ENCODE results near the gene CROCC2. TPM values are rescaled to one million over a fixed set of nuclear protein-coding genes. Genes with fewer than 3 reads are reported as not detected.

Gene CROCC2
- total RNA-seq, 1 experiment from 2014 or later: not detected

DNA sequence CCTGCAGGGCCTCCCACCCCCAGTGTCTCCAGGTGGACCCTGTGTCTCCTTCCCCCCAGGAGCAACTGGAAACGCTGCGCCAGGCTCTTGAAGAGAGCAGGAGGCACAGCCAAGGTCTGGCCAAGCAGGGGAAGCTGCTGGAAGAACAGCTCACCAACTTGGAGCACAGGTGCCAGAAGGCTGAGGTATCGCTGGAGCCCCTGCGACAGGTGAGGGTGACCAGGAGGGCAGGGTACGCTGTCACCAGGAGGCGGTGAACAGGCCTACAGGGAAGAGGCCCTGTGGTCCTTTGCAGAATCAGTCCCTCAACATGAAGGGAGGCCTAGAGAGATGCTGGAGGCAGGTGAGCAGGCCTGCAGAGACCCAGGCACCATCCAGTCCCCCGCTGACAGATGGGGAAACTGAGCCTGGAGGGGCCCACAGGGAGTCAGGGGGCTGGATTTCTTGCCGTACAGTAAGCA lies 76.7 kb downstream of the CROCC2 start:
- in situ Hi-C loops (cut with HindIII; ENCODE audit: low pct_unique_long_range_greater_than_20kb, low sequenced_read_pairs): no loop called here
- DNase-seq (ENCODE audit: low read depth, low spot score): no peak

- DNase-seq (ENCODE audit: low read depth, low spot score): peak; percentile 20
- in situ Hi-C loops (cut with HindIII; ENCODE audit: low pct_unique_long_range_greater_than_20kb, low sequenced_read_pairs): no loop called here
These were observed 77.3 kb downstream of the CROCC2 start for GRCh38 chr2:240983361-240983995.

GRCh38 chr2:240983996-240984498 lies 77.9 kb downstream of the CROCC2 start:
- DNase-seq (ENCODE audit: low read depth, low spot score): no peak
- in situ Hi-C loops (cut with HindIII; ENCODE audit: low pct_unique_long_range_greater_than_20kb, low sequenced_read_pairs): no loop called here

GRCh38 chr2:240985881-240986786 lies 80.0 kb downstream of the CROCC2 start:
- in situ Hi-C loops (cut with HindIII; ENCODE audit: low pct_unique_long_range_greater_than_20kb, low sequenced_read_pairs): no loop called here
- no peak for DNase-seq (ENCODE audit: low read depth, low spot score)

- no peak for DNase-seq (ENCODE audit: low read depth, low spot score)
- in situ Hi-C loops (cut with HindIII; ENCODE audit: low pct_unique_long_range_greater_than_20kb, low sequenced_read_pairs): no loop called here
These were observed 80.8 kb downstream of the CROCC2 start for GRCh38 chr2:240986787-240987411.

GRCh38 chr2:240987588-240987987 lies 81.5 kb downstream of the CROCC2 start:
- DNase-seq (ENCODE audit: low read depth, low spot score): no peak
- in situ Hi-C loops (cut with HindIII; ENCODE audit: low pct_unique_long_range_greater_than_20kb, low sequenced_read_pairs): no loop called here

- in situ Hi-C loops (cut with HindIII; ENCODE audit: low pct_unique_long_range_greater_than_20kb, low sequenced_read_pairs): no loop called here
- DNase-seq (ENCODE audit: low read depth, low spot score): no peak
These were observed 82.0 kb downstream of the CROCC2 start for GRCh38 chr2:240988146-240988545.

DNA sequence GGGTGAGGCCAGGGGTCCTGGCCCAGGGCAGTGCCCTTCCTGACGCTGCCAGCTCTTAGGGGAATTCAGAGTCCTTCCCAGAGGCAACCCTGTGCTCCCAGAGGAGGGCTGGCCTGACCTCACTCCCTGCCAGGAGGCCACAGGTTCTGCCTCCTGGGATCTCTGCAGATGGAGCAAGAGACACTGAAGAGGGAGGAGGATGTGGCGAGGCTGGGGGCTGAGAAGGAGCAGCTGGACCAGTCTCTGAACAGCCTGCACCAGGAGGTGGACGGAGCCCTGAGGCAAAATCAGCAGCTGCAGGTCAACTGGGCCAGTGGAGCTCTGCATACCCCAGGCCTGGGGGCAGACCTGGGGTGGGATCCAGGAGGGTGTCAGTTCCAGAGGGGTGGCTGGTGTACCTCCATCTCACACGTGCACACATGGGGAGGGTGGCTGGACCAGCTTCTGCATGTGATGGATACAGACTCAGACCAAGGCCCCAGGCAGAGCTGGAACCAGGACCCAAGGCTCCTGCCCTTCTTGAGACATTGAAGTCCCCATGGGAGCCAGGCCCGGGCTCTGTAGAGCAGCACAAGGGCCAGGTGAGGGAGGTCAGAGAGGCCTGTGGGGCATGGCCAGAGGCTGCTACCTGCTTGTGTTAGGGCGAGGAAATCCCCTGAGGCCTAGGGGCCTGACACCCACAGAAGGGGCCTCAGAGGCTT lies 82.6 kb downstream of the CROCC2 start:
- no peak for DNase-seq (ENCODE audit: low read depth, low spot score)
- in situ Hi-C loops (cut with HindIII; ENCODE audit: low pct_unique_long_range_greater_than_20kb, low sequenced_read_pairs): no loop called here

DNA sequence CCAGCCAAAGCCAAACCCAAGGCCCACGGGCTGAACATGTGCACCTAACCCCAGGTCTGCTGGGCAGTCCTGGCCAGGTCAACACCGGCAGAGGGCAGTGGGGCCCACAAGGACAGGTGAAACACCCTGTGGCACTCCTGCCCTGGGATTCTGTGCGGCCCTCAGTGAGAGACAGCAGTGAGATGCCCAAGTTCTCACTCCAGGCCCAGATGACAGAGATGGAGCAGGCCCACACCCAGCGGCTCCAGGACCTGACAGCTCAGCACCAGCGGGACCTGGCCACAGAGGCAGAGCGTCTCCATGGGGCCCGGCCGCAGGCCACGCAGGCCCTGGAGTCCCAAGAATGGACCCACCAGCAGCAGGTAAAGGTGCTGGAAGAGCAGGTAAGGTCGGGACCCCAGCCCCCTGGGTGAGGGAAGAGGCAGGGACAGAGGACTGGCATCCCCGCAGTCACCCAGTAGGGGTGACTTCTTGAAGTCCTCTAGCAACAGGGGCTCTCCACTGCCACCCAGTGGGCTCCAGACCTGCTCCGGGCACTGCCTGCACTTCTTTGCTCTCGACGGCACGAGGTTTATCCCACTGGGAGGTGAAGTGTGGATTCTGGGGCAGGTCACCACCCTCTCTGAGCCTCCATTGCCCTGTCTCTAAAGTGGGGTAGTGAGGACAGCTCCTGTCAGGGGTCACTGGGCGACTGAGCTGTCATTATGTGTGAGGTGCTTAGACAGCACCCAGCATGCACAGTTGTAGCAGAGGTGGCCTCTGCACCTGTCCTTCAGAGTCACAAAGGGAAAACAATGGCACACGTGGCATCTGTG lies 83.5 kb downstream of the CROCC2 start:
- in situ Hi-C loops (cut with HindIII; ENCODE audit: low pct_unique_long_range_greater_than_20kb, low sequenced_read_pairs): no loop called here

DNA sequence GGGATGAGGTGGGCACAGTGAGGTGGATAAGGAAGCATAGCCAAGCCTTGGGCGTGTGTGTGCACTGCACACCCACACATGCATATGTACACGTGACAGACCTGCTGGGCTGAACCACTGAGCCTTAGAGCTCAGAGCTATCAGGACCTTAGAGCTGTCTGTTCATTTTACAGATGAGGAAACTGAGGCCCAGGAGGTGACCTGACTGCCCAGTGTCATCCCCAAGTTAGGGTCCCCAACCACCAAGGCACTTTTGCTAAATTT lies 84.1 kb downstream of the CROCC2 start:
- in situ Hi-C loops (cut with HindIII; ENCODE audit: low pct_unique_long_range_greater_than_20kb, low sequenced_read_pairs): no loop called here
- DNase-seq (ENCODE audit: low read depth, low spot score): no peak

More for the DNA sequence above, 83.5 kb downstream of the CROCC2 start:
- DNase-seq (ENCODE audit: low read depth, low spot score): peak; percentile 61

DNA sequence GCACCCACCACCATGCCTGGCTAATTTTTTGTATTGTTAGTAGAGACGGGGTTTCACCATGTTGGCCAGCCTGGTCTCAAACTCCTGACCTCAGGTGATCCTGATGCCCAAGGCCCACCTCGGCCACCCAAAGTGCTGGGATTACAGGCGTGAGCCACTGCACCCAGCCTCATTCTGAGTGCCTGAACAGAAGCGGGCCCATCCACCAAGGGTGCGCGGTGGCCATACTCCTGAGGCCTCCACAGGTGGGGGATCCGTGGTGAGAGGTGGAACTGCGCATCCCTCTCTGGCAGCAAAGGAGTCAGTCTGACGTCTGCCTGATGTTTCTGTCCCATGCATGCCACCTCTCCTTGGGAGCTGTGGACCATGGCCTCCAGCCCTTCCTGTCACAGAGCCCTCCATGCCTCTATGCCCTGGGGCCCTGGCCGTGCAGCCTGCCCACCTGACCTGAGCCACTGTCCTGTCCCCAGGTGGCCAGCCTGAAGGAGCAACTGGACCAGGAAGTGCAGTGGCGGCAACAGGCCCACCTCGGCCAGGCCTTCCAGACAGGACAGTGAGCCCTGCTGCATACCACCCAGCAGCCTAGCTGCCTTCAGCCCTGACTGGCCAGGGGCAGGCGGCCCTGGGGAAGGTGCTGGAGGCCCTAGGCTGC lies 84.7 kb downstream of the CROCC2 start:
- in situ Hi-C loops (cut with HindIII; ENCODE audit: low pct_unique_long_range_greater_than_20kb, low sequenced_read_pairs): no loop called here
- no peak for DNase-seq (ENCODE audit: low read depth, low spot score)

DNA sequence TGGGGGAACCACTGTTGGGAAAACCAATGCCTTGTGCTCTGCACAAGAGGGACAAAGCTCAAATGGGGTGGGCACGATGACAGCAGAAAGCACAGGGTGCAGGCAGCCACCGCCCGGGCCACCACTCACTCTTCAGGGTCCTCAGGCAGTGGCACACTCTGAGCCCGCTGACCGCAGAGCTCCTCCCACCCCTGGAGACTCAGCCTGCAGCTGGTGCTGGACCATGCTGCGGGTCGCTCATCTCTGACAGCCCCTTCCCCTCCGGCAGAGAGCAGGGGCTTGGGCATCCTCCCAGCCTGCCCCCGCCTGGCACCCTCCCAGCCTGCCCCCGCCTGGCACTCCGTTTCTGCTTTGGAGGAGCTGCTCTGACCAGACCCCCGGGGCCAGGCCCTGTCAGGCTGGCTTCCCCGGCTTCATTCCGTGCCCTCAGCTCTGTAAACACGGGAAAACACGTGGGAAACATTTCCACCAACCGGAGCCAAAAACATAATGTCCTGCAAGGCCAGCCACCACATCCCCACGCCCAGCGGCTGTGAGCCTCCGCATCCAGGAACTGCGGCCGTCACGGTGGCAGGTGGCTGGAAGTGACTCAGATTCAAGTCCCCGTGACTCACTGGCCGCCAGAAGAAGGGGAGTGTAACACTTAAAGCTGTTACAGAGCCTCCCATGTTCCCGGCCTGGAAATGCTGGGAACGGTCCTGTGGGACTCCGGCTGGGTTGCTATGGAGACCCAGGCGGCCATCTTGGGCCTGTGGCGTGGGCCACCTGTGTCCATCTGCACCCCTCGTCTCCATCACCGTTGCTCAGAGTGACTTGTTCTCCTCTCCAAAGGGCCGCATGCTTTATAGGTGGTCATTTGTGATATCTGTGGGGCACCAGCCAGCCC lies 85.5 kb downstream of the CROCC2 start:
- in situ Hi-C loops (cut with HindIII; ENCODE audit: low pct_unique_long_range_greater_than_20kb, low sequenced_read_pairs): no loop called here
- DNase-seq (ENCODE audit: low read depth, low spot score): peak; percentile 44

- DNase-seq (ENCODE audit: low read depth, low spot score): no peak
- in situ Hi-C loops (cut with HindIII; ENCODE audit: low pct_unique_long_range_greater_than_20kb, low sequenced_read_pairs): no loop called here
These were observed 86.6 kb downstream of the CROCC2 start for GRCh38 chr2:240992572-240993291.

GRCh38 chr2:240993446-240994170 lies 87.5 kb downstream of the CROCC2 start:
- no peak for DNase-seq (ENCODE audit: low read depth, low spot score)
- in situ Hi-C loops (cut with HindIII; ENCODE audit: low pct_unique_long_range_greater_than_20kb, low sequenced_read_pairs): no loop called here

All from SK-MEL-5 (cell line).